GM18502 (cell line): ENCODE data around the gene PLA2G7.
"Not testable (repeated sequence)": the region's sequence is repeated elsewhere in the genome, so short reads cannot be mapped to it uniquely, and the experiment has no call there.

ENCODE experiments used
- ATAC-seq: cut with Tn5 transposase; IDR thresholded peaks from one replicate; pipeline ENCODE4 v1.9.1; 2021; ENCODE audit warnings: mild to moderate bottlenecking; ENCODE audit not compliant: unreplicated experiment, poor library complexity

The PLA2G7 gene

DNA sequence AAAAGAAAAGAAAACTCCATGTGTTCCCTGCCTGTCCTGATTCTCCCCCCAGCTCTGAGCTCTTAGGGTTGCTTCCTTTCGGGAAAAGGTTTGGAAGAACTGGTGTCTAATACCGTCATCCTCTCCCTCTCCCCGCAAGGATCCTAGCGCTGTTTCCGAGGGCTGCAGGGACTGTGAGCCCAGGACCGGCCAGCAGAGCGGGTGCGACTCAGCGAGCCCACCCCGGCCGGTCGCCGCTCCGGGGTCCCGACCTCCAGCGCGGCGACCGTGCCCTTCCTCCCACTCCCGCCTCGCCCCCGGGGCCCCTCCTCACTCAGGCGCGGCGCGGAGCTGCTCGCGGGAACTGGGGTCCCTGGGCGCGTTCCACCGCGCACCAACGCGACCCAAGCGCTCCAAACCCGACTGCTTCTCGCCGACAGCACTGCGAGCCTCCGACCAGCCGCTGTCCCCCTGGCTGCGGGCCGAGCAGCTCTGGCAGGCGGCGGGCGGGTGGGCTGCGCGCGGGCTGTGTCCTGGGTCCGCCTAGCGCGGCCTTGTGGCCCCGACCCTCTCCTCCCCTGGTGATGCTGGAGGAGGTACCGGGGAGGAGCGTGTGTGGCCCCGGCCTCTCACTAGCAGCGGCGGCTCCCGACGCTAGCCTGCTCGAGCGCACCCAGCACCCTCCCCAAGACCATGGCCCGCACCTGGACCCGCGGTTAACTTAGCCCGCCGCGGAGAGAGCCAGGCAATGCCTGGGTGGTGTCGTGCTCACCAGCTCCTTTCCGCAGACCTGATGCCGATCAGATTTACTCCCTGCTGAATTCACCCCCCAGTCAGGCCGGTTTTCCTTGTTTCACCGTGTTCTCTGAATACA lies at the start of gene PLA2G7:
Gene PLA2G7 (minus strand): TSS at position 509 of the 853 bp plus-strand sequence. CDS start 12,484 bp downstream, outside the sequence.
- no peak for ATAC-seq

DNA sequence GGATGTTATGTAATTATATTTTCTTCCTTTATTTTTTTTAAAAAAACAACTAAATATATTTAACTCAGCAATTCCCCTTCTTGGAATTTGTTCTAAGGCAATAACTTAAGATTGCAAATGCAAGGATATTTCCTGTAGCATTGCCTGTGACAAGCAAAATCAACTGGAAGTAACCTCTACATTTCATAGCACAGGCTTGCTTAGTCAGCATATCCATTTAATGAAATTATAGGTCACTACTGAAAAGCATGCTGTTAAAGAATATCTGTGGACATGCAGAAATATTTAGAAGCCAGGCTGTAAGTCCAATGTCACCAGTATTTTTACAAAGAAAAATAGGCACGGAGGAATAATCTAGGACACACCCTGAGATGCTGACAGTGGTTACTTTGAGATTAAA lies 49.4 kb upstream of the PLA2G7 start:
- no peak for ATAC-seq

DNA sequence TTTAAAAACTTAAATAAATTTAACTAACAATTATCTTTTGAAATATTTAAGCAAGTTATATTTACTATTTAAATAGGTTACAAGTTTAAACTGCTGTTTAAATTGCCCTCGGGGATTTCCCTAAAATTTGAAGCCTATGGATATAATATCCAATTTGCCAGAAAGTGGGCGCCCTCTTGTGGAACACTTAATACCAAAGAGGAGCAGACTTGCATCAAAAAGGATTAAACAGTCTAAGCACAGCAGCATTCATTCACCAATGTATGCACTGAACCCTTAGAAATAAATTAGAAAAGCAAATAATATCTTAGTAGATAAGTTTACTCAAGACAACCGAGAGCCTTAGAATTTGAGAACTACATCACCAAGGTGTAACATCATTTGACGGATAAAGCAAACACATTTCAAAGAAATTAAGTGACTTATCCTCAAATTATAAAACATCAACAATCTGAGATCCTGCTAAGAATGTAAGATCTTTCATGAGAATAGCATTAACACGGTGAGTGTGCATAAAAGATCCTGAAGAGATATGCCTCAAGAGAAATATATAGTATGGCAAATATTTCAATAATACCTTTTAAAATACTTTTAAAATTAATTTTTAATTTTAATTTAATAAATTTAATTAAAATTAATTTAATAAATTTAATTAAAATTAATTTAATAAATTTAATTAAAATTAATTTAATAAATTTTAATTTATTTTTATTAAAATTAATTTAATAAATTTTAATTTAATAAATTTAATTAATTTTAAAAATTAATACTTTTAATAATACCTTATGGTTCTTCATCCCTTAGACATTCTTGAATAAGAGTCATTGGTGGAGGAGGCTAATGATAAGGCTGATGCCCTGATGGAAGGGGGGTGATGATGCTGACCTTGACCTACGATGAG lies 46.6 kb upstream of the PLA2G7 start:
- no peak for ATAC-seq

DNA sequence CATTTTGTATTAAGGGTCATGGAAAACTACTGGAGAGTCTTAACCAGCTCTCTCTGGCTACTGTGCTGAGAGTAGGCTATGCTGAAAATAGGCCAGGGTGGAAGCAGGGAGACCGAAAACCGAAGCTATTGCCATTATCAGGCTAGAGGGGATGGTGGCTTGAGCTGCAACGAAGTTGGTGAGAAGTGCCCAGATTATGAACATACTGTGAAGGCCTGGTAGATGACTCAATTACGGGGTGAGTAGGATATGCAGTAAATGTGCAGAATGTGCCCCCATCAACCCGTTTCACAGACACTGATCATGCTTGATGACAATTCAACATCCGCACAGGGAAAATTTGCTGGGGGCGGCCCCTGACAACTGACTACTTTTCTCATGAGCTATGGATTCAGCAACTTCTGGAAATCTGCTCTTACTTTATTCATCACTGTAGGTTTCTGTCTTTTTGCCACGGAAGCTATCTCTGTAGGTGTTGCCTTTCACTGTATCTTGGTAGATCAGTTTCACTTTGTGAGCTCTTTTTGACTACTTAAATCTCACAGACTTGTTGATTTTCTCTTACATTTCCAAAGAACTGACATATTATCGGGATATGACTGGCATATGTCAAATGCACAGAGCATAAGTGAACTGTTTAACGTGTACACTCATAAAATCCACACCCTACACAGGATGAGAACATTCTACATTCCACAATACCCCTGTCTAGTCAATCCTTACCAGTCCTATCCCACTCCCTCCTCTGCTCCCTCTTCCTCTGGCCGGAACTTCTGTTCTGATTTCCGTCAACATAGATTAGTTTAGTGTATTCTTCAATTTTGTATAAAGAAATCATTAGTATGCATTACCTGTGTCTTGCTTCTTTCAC lies 42.5 kb upstream of the PLA2G7 start:
- ATAC-seq, result no peak

DNA sequence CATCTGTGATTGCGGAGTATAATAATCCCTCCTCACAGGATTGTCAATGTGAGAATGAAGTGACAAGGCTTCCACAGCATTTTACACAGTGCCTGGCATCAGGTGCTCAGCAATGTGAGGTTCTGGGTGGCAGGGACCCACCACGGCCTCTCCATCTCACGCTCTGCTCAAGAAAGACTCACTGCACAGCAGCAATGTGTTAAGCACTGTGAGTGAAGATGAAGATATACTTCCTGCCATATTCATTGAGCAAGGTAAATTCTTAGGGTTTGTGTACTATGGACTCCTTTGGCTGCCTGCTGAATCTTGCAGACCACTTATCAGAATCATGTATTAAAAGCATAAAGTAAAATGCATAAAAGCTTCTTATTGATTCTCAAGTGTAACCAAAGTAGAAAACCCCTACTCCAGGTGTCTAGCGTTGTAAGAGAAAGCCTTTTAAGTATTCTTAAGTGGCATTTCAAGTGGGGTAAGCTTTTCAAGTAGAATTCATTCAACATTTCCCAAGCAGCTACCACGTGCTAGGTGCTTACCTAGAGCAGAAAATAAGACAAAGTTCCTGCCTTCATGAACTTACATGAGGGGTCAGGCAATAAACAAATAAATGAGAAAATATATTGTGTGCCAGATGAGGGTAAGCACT lies 41.0 kb upstream of the PLA2G7 start:
- no peak for ATAC-seq

DNA sequence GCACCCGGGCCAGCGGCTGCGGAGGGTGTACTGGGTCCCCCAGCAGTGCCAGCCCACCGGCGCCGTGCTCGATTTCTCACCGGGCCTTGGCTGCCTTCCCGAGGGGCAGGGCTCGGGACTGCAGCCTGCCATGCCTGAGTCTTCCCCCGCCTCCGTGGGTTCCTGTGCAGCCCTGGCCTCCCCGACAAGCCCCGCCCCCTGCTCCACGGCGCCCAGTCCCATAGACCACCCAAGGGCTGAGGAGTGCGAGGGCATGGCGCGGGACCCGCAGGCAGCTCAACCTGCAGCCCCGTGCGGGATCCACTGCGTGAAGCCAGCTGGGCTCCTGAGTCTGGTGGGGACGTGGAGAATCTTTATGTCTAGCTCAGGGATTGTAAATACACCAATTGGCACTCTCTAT lies 39.6 kb upstream of the PLA2G7 start:
- ATAC-seq, result not testable (repeated sequence)

DNA sequence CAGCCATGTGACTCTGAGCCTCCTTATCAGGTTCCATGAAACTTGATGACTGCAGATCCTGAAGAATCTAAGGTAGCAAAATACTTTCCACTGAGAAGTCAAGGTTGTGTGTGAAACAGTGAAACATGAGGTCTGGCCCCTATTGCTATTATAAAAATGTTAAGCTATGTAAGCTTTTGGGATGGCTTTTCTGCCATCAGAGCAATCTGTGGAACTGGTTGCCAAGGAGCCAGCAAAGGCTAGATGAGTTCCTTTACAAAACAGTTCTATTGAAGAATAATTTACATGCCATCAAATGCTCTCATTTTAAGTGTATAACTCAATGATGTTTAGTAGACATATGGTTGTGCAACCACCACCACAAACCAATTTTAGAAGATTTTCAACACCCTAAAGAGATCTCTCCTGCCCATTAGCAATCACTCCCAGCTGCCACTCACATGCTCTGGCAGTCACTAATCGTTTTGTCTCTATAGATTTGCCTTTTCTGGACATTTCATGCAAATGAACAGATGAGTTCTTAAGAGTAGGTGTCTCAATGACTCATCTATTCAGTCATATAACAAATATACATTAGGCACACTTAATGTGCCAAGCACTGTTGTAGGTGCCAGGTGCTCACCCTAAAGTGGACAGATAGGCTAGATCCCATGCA lies 38.2 kb upstream of the PLA2G7 start:
- ATAC-seq, result no peak

DNA sequence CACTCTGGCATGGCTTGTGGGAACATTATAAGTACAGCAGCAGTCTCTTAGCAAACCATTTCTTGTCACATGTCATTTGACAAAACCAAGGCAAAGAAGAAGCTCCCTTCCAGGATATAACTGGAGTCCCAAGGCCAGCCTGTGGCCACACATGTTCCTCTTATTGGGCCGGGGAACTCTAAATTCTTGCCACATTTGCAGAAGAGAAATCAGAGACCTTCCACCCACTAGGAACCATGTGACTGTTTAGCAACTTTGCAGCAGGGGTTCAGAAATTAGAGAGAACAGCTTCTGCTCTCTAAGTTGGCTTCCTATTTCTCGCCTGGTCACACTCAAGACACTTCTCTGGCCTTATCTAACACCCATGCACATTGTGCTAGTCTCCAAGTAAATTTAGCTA lies 37.6 kb upstream of the PLA2G7 start:
- peak; percentile 58 for ATAC-seq

DNA sequence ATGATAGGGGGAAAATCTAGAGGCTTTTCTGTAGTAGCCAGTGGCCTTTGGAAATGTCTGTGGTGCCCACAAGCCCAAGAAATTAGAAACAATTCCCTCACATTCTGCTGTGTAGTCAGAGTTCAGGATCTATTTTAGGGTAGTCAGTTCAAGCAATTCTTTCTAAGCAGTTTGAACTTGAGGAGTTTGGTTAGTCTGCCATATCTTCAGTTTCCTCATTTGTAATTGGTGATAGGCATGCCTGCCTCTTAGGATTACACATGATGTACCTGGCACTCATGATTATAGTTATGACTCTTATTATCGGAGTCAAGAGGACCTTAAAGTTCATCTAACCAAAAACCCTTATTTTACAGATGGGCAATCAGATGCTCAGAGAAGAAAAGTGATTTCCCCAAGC lies 36.8 kb upstream of the PLA2G7 start:
- ATAC-seq, result no peak

DNA sequence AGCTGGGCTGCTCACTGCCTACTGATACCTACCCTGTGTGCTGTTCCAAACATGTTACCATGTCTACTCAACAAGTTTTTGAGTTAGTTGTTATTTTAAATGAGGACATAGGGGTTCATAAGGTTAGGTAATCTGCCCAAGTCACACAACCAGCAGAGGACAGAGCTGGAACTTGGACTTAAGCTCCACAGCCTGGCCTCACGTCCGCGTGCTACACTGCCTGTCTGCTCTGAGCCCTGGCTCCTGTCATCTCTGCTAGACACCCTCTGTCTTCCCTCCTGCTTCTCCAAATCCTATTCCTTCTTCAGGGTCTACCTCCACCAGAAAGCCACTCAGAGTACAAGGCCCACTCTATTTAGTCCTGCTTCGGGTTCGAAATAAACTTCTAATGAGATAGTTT lies 29.8 kb upstream of the PLA2G7 start:
- ATAC-seq, result no peak

DNA sequence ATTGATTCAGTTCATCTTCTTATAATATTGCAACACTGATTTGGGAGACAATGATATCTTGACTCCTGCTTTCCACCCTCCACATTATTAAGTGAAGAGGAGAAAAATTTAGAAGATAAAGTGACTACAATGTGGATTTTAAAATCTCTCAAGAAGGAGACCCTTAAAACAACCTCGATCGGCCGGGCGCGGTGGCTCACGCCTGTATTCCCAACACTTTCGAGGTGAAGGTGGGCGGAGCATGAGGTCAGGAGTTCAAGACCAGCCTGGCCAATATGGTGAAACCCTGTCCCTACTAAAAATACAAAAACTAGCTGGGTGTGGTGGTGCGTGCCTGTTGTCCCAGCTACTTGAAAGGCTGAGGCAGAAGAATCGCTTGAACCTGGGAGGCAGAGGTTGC lies 29.1 kb upstream of the PLA2G7 start:
- ATAC-seq, result not testable (repeated sequence)

DNA sequence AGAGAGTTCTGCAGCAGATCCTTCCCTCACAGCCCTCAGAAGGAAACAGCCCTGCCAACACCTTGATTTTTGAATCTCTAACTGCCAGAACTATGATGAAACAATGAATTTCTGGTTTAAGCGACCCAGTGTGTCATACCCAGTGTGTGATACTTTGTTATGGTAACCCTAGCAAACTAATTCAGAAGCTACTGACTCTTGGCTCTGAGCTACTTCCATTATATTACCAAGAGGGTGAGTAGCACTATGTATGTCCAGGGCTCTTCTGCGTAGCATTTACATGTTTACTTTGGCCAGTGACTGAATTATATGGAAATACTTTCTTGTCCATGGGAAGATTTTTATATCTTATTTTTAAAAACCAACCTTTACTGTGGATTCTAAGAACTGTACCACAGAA lies 28.3 kb upstream of the PLA2G7 start:
- no peak for ATAC-seq

DNA sequence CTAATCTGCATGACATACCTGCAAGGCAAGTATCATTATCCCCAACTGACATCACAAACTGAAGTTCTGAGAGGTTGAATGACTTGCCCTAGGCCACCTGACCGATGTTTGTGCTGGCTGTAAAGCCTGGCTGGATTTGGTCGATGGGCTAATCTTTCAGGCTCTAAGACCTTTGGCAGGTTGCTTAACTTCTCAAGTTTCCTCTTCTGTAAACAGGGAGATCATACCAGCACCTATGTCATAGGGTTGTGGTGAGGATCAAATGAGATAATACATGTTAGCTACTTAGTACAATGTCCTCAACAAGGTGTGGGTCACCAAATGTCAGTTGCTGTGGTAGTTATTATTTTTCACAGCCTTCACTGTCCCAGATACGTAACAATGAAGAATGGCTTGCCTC lies 25.8 kb upstream of the PLA2G7 start:
- no peak for ATAC-seq

DNA sequence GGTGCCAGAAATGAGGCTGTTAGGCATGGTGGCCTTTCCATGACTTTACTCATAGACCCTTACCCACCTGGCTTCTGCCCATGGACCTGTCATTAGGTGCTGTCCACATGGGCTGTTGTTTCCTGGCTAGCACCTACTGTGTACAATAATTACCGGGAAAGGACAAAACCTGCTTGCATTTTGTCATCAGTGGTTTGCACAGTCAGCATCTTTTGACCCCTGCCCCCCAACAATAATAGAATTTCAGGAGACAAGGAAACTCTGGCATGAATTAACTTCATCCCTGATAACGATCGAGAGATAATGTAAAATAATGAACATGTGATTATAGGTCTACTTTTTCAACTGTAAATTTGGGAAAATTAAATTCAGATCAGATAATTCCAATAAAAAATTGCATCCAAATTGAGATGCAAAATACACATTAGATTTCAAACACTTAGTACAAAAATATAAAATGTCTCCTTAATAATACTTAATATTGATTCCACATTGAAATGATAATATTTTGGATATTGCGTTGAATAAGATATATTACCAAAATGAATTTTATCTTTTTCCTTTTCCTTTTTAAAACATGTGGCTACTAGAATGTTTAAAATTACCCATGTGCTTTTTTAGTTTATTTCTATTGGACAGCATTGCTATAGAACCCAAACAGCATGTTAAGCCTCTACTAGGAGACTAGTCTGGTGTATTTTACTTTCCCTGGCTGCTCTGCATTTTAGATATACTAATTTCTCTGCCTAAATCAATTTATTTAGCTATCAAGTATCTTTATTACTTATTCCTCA lies 24.0 kb upstream of the PLA2G7 start:
- ATAC-seq, result no peak

DNA sequence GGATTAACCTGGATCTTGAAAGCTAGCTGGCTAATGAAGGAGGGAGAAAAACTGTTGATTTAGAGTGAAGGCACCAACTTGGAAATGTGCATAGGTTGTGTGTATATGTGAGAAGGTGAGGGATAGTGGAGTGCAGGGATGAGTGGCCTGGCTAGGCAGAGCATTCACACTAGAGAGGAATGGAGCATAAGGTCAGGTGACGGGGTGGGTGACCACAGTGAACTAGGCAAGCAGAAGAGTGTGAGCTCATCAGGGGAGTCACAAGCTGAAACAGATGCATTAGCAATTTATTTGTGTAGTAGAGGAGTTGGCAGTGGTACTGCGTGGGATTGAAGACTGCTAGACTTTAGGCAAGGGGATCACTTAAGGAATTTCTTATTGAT lies 22.0 kb upstream of the PLA2G7 start:
- ATAC-seq, result no peak

DNA sequence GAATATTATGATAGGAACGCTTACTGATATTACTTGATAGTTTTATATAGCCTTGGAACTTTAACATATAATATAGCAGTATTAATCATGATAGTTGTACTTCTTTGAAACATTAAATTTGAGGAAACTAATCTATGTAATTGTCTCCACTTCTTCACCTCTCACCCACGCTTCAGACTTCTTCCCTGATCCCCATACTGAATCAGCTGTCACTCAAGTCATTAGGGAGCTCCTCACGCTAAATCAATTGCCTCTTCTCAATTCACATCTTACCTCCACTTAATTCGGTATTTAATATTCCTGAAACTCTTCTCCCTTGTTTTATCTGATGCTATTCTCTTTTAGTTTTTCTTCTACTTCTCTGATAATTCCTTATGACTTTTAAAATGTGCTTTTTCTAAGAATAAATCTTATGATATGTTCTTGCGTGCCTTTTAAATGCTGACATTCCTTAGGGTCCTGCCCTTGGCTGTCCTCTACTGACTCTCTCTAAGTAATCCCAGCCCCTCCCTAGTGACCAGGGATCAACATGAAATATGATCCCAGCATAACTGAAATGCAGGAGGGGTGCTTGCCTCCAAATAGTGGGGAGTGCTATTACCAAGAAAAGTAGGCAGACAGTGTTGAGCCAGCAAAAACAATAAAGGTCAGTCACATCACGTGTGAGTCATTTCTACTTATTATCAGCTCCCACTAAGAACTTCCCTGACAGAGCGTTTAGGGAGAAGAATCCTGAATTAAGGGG lies 21.5 kb upstream of the PLA2G7 start:
- no peak for ATAC-seq

DNA sequence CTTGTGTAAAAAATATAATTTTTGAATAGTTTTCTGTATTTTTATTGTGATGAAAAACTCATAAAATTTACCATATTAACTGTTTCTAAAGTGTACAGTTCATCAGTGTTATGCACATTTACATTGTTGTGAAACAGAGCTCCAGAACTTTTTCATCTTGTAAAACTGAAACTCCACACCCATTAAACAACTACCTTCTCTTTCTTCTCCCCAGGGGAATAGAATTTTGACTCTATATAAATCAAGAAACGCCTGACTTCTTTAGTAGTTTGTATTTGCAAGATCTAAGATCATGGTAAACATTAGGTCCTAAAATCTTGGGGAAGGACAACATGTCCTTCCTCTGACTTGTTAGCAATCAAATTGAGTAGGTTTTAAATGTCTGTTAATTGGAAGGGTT lies 20.7 kb upstream of the PLA2G7 start:
- no peak for ATAC-seq

DNA sequence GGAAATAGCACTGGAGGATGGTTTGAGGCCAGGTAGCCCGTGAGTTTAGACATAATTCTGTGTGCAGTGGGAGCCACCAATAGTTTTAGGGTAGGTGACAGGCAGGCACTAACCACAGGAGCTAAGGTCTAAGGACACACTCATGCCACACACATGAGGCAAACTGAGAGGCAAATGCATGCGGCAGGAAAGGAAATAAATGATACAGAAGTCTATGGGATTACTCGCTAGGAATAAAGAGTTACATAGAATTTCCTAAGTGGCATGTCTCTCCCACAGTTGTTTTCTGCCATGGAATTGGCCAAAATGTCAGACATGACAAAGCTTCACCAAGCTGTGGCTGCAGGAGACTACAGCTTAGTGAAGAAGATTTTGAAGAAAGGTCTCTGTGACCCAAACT lies 16.5 kb upstream of the PLA2G7 start:
- no peak for ATAC-seq
